ENCODE results near the gene SLC2A2.

GRCh38 chr3:171058873-171059603 lies 32.5 kb upstream of the SLC2A2 start:
- TF ChIP-seq JUND (IDR thresholded peaks at IDR 0.05) (no peak), CTCF (IDR thresholded peaks at IDR 0.05; ENCODE audit: low read depth, low read length, missing input control) (no peak)

Measured in liver (tissue), 3 donors.